ENCODE results near the gene MTCP1. TPM values are rescaled to one million over a fixed set of nuclear protein-coding genes. Genes with fewer than 3 reads are reported as not detected.

MTCP1 gene
- total and polyA plus RNA-seq, 9 of the 15 experiments (the other 6 are each of a cell fraction or from before 2014, with no cell fraction given), result 12.7 to 28.0 (median 22.9) TPM

DNA sequence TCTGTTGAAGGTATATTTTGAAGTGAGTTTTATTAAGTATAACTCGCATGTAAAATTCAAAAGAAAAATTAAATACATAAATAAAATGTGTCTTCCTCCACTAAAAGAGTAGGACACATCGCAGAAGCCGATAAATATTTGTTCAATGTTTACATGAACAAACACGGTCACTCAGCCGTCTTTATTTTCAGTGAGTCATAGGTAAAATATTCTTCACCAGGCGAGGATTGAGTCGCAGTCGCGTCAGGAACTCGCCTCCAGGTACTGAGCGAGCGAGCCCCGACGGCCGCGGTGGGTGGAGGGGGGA is 44.6 kb downstream of the MTCP1 start (continued):
- TF ChIP-seq, protein P1, sequence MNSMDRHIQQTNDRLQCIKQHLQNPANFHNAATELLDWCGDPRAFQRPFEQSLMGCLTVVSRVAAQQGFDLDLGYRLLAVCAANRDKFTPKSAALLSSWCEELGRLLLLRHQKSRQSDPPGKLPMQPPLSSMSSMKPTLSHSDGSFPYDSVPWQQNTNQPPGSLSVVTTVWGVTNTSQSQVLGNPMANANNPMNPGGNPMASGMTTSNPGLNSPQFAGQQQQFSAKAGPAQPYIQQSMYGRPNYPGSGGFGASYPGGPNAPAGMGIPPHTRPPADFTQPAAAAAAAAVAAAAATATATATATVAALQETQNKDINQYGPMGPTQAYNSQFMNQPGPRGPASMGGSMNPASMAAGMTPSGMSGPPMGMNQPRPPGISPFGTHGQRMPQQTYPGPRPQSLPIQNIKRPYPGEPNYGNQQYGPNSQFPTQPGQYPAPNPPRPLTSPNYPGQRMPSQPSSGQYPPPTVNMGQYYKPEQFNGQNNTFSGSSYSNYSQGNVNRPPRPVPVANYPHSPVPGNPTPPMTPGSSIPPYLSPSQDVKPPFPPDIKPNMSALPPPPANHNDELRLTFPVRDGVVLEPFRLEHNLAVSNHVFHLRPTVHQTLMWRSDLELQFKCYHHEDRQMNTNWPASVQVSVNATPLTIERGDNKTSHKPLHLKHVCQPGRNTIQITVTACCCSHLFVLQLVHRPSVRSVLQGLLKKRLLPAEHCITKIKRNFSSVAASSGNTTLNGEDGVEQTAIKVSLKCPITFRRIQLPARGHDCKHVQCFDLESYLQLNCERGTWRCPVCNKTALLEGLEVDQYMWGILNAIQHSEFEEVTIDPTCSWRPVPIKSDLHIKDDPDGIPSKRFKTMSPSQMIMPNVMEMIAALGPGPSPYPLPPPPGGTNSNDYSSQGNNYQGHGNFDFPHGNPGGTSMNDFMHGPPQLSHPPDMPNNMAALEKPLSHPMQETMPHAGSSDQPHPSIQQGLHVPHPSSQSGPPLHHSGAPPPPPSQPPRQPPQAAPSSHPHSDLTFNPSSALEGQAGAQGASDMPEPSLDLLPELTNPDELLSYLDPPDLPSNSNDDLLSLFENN (IDR thresholded peaks at IDR 0.05; ENCODE audit: low read depth in 2 of 2, low read length in 2 of 2), result no peak
- no peak for TF ChIP-seq HNRNPLL (IDR thresholded peaks at IDR 0.05; ENCODE audit: low read depth, low read length, poor library complexity, severe bottlenecking)
- TF ChIP-seq, protein P2, sequence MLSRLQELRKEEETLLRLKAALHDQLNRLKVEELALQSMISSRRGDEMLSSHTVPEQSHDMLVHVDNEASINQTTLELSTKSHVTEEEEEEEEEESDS (CRISPR knock-in tag; IDR thresholded peaks at IDR 0.05), result no peak
- TF ChIP-seq DNMT1 (IDR thresholded peaks at IDR 0.05), result no peak
- no peak for TF ChIP-seq ZNF140 (CRISPR knock-in tag; IDR thresholded peaks at IDR 0.05)
- TF ChIP-seq ELF4 (CRISPR knock-in tag; IDR thresholded peaks at IDR 0.05), result no peak
- peak; percentile 49; the same call in 1 of the 2 replicates for TF ChIP-seq SMARCC2 (IDR thresholded peaks at IDR 0.05; ENCODE audit: low read depth)
- TF ChIP-seq TAF1 (IDR thresholded peaks at IDR 0.05; ENCODE audit: control insufficient read depth, extremely low read depth, insufficient read depth, low read length, severe bottlenecking), result peak; percentile 58
- TF ChIP-seq DPF2 (IDR thresholded peaks at IDR 0.05), result peak; percentile 65
- no peak for TF ChIP-seq ZNF431 (CRISPR knock-in tag; IDR thresholded peaks at IDR 0.05)
- no peak for TF ChIP-seq SIRT6 (IDR thresholded peaks at IDR 0.05; ENCODE audit: low read depth, low read length)
- TF ChIP-seq POLR2AphosphoS2 (IDR thresholded peaks at IDR 0.05; ENCODE audit: low read length), result no peak
- TF ChIP-seq, protein P3, sequence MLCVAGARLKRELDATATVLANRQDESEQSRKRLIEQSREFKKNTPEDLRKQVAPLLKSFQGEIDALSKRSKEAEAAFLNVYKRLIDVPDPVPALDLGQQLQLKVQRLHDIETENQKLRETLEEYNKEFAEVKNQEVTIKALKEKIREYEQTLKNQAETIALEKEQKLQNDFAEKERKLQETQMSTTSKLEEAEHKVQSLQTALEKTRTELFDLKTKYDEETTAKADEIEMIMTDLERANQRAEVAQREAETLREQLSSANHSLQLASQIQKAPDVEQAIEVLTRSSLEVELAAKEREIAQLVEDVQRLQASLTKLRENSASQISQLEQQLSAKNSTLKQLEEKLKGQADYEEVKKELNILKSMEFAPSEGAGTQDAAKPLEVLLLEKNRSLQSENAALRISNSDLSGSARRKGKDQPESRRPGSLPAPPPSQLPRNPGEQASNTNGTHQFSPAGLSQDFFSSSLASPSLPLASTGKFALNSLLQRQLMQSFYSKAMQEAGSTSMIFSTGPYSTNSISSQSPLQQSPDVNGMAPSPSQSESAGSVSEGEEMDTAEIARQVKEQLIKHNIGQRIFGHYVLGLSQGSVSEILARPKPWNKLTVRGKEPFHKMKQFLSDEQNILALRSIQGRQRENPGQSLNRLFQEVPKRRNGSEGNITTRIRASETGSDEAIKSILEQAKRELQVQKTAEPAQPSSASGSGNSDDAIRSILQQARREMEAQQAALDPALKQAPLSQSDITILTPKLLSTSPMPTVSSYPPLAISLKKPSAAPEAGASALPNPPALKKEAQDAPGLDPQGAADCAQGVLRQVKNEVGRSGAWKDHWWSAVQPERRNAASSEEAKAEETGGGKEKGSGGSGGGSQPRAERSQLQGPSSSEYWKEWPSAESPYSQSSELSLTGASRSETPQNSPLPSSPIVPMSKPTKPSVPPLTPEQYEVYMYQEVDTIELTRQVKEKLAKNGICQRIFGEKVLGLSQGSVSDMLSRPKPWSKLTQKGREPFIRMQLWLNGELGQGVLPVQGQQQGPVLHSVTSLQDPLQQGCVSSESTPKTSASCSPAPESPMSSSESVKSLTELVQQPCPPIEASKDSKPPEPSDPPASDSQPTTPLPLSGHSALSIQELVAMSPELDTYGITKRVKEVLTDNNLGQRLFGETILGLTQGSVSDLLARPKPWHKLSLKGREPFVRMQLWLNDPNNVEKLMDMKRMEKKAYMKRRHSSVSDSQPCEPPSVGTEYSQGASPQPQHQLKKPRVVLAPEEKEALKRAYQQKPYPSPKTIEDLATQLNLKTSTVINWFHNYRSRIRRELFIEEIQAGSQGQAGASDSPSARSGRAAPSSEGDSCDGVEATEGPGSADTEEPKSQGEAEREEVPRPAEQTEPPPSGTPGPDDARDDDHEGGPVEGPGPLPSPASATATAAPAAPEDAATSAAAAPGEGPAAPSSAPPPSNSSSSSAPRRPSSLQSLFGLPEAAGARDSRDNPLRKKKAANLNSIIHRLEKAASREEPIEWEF (CRISPR knock-in tag; IDR thresholded peaks at IDR 0.05), result no peak
- TF ChIP-seq, protein P4, sequence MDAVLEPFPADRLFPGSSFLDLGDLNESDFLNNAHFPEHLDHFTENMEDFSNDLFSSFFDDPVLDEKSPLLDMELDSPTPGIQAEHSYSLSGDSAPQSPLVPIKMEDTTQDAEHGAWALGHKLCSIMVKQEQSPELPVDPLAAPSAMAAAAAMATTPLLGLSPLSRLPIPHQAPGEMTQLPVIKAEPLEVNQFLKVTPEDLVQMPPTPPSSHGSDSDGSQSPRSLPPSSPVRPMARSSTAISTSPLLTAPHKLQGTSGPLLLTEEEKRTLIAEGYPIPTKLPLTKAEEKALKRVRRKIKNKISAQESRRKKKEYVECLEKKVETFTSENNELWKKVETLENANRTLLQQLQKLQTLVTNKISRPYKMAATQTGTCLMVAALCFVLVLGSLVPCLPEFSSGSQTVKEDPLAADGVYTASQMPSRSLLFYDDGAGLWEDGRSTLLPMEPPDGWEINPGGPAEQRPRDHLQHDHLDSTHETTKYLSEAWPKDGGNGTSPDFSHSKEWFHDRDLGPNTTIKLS (IDR thresholded peaks at IDR 0.05; ENCODE audit: borderline replicate concordance, low read depth), result no peak
- TF ChIP-seq HDAC2 (IDR thresholded peaks at IDR 0.05), result no peak
